Mucosa of descending colon (tissue), 3 donors: Measurements from ENCODE around the gene MCMBP. TPM values are rescaled to one million over a fixed set of nuclear protein-coding genes. Genes with fewer than 3 reads are reported as not detected.
"Not testable (repeated sequence)": the region's sequence is repeated elsewhere in the genome, so short reads cannot be mapped to it uniquely, and the experiment has no call there.

ENCODE experiments used
- ATAC-seq: fragments of 200-7000 bp; cut with Tn5 transposase; one replicate; pipeline ENCODE4 v1.9.1; 2020; ENCODE audit warnings: mild to moderate bottlenecking, moderate library complexity
- DNase-seq, 3 donors: peaks; one replicate each; pipeline ENCODE4 v3.0.0-alpha.2; 2020
- H3K36me3 ChIP-seq: fragments of 200-600 bp; one replicate; pipeline ENCODE4 v1.8.0; 2021; ENCODE audit warnings: low read depth, mild to moderate bottlenecking
- H3K4me1 ChIP-seq: fragments of 200-600 bp; one replicate; pipeline ENCODE4 v1.8.0; 2021; ENCODE audit warnings: low read depth, mild to moderate bottlenecking
- H3K4me3 ChIP-seq: fragments of 200-600 bp; one replicate; pipeline ENCODE4 v1.8.0; 2021; ENCODE audit warnings: mild to moderate bottlenecking
- H3K9me3 ChIP-seq: fragments of 200-600 bp; one replicate; pipeline ENCODE4 v1.8.0; 2021; ENCODE audit warnings: mild to moderate bottlenecking
- intact Hi-C, 2 donors: fragments of 100-400 bp; cut with DNase I in 1 of 2; cut with micrococcal nuclease in 1 of 2; formaldehyde crosslinking; loops; one replicate each; pipeline versions ENCODE4 v1.11.0 to v1.11.1; 2022; cut with DNase I, micrococcal nuclease
- total RNA-seq, 3 donors: library from RNA; stranded (reverse); fragmentation: NEBNext Ultra II Directional in 2 of 3; extraction: Animal tissue kit (Norgen Biotek cat#: 25700) in 2 of 3; gene quantifications; one replicate each; pipeline versions ENCODE4 v1.2.1 to v1.2.4, GENCODE V29; 2021 to 2023
- TF ChIP-seq, protein P1 (sequence below): fragments of 200-600 bp; IDR thresholded peaks from one replicate; pipeline ENCODE4 v1.8.0; 2022; ENCODE audit warnings: antibody characterized with exemption, mild to moderate bottlenecking
- donor health status: DM: no; HTN: no; CAD: no; lungs with moderate emphysema.
- donor health status: DM: no; HTN: no; CAD: no.
- donor health status: DM: no; HTN: yes; CAD: no.

Gene MCMBP
- total RNA-seq, 3 donors from 2014 or later: 38.8 to 50.4 (median 39.6) TPM

DNA sequence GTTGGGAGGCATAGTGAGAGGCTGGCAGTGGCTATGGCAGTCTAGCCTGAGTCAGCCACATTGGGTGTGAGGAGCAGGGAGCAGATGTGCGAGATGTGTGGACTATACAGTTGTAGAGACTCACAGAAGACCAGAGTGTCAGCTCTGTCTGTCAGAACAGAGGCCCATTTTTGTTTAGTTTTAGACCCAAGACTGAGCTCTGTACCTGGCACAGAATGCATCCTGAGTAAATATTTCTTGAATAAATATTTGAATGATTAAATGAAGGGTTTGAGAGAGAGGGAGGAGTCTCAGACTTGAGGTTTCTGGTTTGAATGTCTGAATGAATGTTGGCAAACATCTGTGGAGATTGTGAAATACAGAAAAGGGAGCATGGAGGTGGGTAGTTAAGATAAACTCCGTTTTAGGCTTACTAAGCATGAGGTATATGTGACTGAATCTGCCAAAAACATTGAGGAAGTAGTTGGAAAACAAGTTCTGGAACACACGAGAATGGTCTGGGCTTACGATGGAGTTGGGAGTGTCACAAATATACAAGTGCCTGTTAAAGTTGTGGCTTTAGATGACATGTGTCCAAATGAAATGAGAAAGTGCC is 23.5 kb upstream of the MCMBP start:
- TF ChIP-seq, protein P1, sequence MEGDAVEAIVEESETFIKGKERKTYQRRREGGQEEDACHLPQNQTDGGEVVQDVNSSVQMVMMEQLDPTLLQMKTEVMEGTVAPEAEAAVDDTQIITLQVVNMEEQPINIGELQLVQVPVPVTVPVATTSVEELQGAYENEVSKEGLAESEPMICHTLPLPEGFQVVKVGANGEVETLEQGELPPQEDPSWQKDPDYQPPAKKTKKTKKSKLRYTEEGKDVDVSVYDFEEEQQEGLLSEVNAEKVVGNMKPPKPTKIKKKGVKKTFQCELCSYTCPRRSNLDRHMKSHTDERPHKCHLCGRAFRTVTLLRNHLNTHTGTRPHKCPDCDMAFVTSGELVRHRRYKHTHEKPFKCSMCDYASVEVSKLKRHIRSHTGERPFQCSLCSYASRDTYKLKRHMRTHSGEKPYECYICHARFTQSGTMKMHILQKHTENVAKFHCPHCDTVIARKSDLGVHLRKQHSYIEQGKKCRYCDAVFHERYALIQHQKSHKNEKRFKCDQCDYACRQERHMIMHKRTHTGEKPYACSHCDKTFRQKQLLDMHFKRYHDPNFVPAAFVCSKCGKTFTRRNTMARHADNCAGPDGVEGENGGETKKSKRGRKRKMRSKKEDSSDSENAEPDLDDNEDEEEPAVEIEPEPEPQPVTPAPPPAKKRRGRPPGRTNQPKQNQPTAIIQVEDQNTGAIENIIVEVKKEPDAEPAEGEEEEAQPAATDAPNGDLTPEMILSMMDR: no peak
- Histone ChIP-seq H3K4me3 (no peak overlapping the region), H3K9me3 (no peaks in the 10 kb centered on the region), H3K36me3 (no peaks in the 10 kb centered on the region), H3K4me1 (peaks cover 45% of the 10 kb centered on the region)
- intact Hi-C loops: no loop called here
- ATAC-seq: peak; percentile 3
- DNase-seq: peak in 1 of 3 donors; percentile 46

DNA sequence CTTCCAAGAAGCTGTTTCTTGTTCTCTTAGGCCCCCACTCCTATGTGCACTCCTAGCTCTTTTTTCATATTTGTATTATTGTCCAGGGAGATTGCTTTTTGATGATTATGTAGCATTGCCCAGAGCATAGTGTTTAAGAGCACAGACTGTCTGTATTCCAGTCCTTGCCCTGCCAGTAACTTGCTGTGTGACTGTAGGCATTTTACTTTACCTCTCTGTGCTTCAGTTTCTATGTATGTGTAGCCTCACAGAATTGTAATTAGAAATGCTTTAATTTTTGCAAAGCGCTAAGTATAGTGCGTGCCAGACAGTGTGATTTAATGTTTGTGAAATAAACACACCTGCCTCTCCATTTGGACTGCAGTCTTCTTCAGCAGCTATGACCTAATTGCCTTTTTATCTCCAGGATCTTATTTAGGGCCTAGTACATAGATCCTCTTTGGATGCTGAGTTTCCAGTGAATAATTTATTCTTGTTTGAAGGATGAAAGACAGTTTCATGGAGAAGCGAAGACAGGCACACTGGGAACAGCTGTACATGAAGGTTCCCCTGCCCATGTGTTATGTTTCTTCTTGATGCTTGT is 21.3 kb upstream of the MCMBP start:
- H3K36me3 ChIP-seq: no peaks in the 10 kb centered on the region
- no peaks in the 10 kb centered on the region for H3K9me3 ChIP-seq
- TF ChIP-seq, protein P1: no peak
- DNase-seq (no peak), ATAC-seq (no peak)
- H3K4me1 ChIP-seq: peaks cover 45% of the 10 kb centered on the region
- intact Hi-C loops: no loop called here
- no peak overlapping the region for H3K4me3 ChIP-seq

DNA sequence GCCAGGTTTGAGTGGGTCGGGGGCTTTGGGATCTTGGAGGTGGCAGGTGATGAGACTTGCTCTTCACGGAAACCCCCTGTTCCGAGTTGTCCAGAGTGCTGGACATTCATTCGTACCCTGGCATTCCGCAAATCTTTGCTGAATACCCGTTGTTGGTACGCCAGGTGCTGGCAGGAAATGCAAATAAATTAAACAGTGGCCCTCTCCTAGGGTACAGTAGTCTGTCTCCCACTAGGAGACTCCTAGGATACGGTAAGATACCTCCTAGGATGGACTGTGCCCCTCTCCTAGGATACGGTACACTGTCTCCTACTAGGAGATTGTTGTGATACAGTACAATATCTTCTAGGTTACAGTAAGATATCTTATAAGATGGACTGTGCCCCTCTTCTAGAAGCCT is 20.4 kb upstream of the MCMBP start:
- no peak for DNase-seq
- Histone ChIP-seq H3K36me3 (no peaks in the 10 kb centered on the region), H3K4me1 (peaks cover 45% of the 10 kb centered on the region), H3K9me3 (no peaks in the 10 kb centered on the region), H3K4me3 (peak overlapping the region; percentile 90)
- ATAC-seq: no peak
- intact Hi-C loops: no loop called here
- TF ChIP-seq, protein P1: no peak

DNA sequence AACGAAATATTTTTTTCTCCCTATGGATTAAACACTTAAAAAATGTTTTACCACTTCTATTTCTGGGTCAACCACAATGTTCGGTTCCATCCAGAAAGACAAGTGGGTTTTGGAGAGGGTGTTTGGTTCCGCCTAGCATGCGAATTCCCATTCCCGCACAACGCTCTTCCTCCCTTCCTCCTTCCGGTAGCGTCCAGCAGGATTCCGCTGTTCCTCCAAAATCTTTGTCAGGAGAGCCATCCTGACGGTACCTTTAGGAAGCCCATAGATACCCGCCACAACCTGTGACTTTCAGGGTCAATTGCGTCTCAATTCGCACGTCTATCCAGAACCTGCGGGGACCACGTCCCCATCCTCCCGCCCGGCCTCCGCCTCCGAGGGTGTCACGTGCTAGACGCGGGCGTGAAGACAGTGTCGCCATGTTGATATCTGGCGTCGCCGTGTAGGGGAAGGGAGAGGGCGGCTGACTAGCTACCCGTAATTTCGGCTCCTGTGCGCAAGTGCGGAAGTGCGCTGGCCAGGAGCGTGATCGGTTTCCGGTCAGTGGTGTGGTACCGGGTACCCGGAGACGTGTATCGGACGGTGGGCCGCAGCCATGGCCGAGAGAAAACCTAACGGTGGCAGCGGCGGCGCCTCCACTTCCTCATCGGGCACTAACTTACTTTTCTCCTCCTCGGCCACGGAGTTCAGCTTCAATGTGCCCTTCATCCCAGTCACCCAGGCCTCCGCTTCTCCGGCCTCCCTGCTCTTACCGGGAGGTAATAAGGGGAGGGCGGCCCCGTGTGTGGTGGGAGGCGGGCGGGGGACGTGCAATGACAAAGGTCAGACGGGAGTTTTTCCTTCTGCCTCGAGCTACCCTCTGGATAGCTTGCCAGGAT is 19.8 kb upstream of the MCMBP start, which contains the start of gene SEC23IP:
TSS of gene SEC23IP (plus strand) at position 543 of the 878 bp plus-strand sequence. CDS start at position 596, 53 bp downstream.
- Histone ChIP-seq H3K4me3 (peak within 1 kb of the TSS; percentile 90), H3K9me3 (no peaks in the 10 kb centered on the region), H3K4me1 (peaks cover 39% of the 10 kb centered on the region), H3K36me3 (no peaks in the 10 kb centered on the region)
- ATAC-seq: peak; percentile 98
- intact Hi-C loops: no loop called here
- peak; percentile 96 to 97 (median 97) for DNase-seq
- TF ChIP-seq, protein P1: no peak

DNA sequence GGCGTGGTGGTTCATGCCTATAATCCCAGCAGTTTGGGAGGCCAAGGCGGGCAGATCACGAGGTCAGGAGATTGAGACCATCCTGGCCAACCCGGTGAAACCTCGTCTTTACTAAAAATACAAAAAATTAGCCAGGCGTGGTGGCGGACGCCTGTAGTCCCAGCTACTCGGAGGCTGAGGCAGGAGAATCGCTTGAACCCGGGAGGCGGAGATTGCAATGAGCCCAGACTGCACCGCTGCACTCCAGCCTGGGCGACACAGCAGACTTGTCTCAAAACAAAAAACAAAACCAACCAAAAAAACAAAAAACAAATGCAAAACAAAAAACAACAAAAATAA is 19.2 kb upstream of the MCMBP start:
- Histone ChIP-seq H3K4me3 (peak overlapping the region; percentile 90), H3K4me1 (peaks cover 34% of the 10 kb centered on the region)
- ATAC-seq, intact Hi-C loops, H3K9me3 ChIP-seq, H3K36me3 ChIP-seq: not testable (repeated sequence)
- DNase-seq: peak in 1 of 3 donors; percentile 39

DNA sequence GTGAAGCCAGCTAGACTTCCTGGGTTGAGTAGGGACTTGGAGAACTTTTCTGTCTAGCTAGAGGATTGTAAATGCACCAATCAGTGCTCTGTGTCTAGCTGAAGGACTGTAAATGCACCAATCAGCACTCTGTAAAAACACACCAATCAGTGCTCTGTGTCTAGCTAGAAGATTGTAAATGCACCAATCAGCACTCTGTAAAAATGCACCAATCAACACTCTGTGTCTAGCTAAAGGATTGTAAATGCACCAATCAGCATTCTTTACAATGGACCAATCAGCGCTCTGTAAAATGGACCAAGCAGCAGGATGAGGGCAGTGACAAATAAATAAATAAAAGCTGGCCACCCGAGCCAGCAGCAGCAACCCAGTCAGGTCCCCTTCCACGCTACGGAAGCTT is 17.7 kb upstream of the MCMBP start:
- ATAC-seq, H3K9me3 ChIP-seq, H3K4me3 ChIP-seq, DNase-seq, H3K36me3 ChIP-seq, intact Hi-C loops: not testable (repeated sequence)
- H3K4me1 ChIP-seq: peaks cover 20% of the 10 kb centered on the region

DNA sequence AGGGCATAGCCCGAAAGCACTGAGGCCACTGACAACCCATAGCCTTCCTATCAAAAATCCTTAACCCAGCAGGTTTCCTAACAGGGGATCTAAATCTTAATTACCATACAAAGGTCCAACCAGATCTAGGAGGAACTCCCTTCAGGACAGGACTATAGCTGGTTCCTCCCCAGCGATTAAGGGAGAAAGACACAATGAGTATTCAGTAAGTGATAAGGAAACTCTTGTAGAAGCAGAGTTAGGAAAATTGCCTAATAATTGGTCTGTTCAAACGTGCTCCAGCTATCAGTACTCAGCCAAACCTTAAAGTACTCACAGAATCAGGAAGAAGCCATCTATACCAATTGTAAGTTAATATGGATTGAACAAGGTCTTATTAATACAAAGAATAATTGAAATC is 16.6 kb upstream of the MCMBP start:
- H3K36me3 ChIP-seq, ATAC-seq, DNase-seq, intact Hi-C loops, H3K9me3 ChIP-seq, H3K4me3 ChIP-seq: not testable (repeated sequence)
- H3K4me1 ChIP-seq: peaks cover 14% of the 10 kb centered on the region

DNA sequence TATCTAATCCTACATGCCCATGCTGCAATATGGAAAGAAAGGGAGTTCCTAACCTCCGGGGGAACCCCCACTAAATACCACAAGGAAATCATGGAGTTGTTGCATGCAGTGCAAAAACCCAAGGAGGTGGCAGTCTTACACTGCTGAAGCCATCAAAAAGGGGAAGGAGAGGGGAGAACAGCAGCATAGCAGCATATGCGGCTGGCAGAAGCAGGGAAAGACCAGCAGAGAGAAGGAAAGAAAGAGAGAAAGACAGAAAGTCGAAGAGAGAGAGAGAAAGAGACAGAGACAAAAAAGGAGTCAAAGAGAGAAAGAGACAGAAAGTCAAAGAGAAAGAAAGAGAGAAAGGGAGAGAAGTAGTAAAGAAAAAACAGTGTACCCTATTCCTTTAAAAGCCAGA is 16.1 kb upstream of the MCMBP start:
- H3K9me3 ChIP-seq, intact Hi-C loops, H3K4me3 ChIP-seq, H3K36me3 ChIP-seq, ATAC-seq, H3K4me1 ChIP-seq, DNase-seq: not testable (repeated sequence)

DNA sequence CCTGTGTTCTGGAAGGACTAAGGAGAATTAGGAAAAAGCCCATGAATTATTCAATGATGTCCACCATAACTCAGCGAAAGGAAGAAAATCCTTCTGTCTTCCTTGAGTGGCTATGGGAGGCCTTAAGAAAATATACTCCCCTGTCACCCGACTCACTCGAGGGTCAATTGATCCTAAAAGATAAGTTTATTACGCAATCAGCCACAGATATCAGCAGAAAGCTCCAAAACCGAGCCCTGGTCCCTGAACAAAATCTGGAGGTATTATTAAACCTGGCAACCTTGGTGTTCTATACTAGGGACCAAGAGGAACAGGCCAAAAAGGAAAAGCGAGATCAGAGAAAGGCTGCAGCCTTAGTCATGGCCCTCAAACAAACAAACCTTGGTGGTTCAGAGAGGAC is 13.4 kb upstream of the MCMBP start:
- H3K36me3 ChIP-seq, H3K9me3 ChIP-seq, DNase-seq, intact Hi-C loops, ATAC-seq, H3K4me1 ChIP-seq, H3K4me3 ChIP-seq: not testable (repeated sequence)
